Activated CD8-positive, alpha-beta T cell treated with anti-CD3 and anti-CD28 coated beads for 36 hours (primary cell): ENCODE data around the gene GZF1. TPM values are rescaled to one million over a fixed set of nuclear protein-coding genes. Genes with fewer than 3 reads are reported as not detected.

Experiments used
- ATAC-seq: fragments of 200-7000 bp; cut with Tn5 transposase; one replicate; pipeline ENCODE4 v1.10.0; 2021; ENCODE audit warnings: mild to moderate bottlenecking, moderate library complexity
- CTCF ChIA-PET: fragments of 350-600 bp; sonication (Branson Sonifier 250); formaldehyde crosslinking; loops from one replicate; lab custom pipeline; 2021; ENCODE audit warnings: antibody characterized with exemption; lab: Charles Lee
- POLR2A ChIA-PET: fragments of 350-600 bp; sonication (Branson Sonifier 250); formaldehyde crosslinking; loops from one replicate; lab custom pipeline; 2021; ENCODE audit warnings: antibody characterized with exemption; lab: Charles Lee
- DNase-seq: peaks from one replicate; pipeline ENCODE4 v3.0.0-alpha.2; 2020
- H3K27ac Mint-ChIP-seq: one replicate; pipeline ENCODE4 v1.8.0; 2021; ENCODE audit warnings: mild to moderate bottlenecking, mixed read lengths
- H3K27me3 Mint-ChIP-seq: one replicate; pipeline ENCODE4 v1.8.0; 2021; ENCODE audit warnings: mixed read lengths
- H3K36me3 Mint-ChIP-seq: one replicate; pipeline ENCODE4 v1.8.0; 2021; ENCODE audit warnings: low read depth, mixed read lengths
- H3K4me1 Mint-ChIP-seq: one replicate; pipeline ENCODE4 v1.8.0; 2021; ENCODE audit warnings: low read depth, mixed read lengths
- H3K4me3 Mint-ChIP-seq: one replicate; pipeline ENCODE4 v1.8.0; 2021; ENCODE audit warnings: mild to moderate bottlenecking, moderate library complexity, mixed read lengths
- H3K9me3 Mint-ChIP-seq: one replicate; pipeline ENCODE4 v1.8.0; 2021; ENCODE audit warnings: mixed read lengths
- CTCF ChIP-seq: fragments of 200-600 bp; IDR thresholded peaks from one replicate; pipeline ENCODE4 v1.8.0; 2022; ENCODE audit warnings: antibody characterized with exemption, mild to moderate bottlenecking
- intact Hi-C: fragments of 100-400 bp; cut with micrococcal nuclease; formaldehyde crosslinking; loops from one replicate; pipeline ENCODE4 v1.10.0; 2022
- total RNA-seq, 2 experiments: library from RNA; stranded (reverse); gene quantifications; one replicate each; pipeline ENCODE4 v1.2.3, GENCODE V29; 2021

GZF1 gene
- total RNA-seq, 2 experiments from 2014 or later, result 11.8 to 13.7 TPM

- Mint-ChIP-seq H3K4me1 (peaks cover 64% of the 10 kb centered on the region), H3K4me3 (no peak overlapping the region), H3K27me3 (no peaks in the 10 kb centered on the region), H3K36me3 (peaks cover 10% of the 10 kb centered on the region), H3K27ac (peak overlapping the region; percentile 46), H3K9me3 (no peaks in the 10 kb centered on the region)
- ChIA-PET POLR2A (interaction anchor here (0.6 to 0.7 kb wide), 2 partner anchors 65 to 1818 kb away, joined by 3 to 4 read pairs; partner anchors contain the start of gene NXT1), CTCF (interaction anchor here (1.0 to 1.4 kb wide), 2 partner anchors 8 to 66 kb away, joined by 3 to 4 read pairs; no protein-coding TSS in a partner anchor)
- TF ChIP-seq CTCF, result no peak
- ATAC-seq (no peak), DNase-seq (no peak)
- intact Hi-C loops, result no loop called here
These were observed 53.6 kb downstream of the GZF1 start for GRCh38 chr20:23415555-23415954.

GRCh38 chr20:23415959-23416583 lies 54.1 kb downstream of the GZF1 start:
- no peaks in the 10 kb centered on the region for H3K27me3 Mint-ChIP-seq
- no peak overlapping the region for H3K4me3 Mint-ChIP-seq
- no peaks in the 10 kb centered on the region for H3K9me3 Mint-ChIP-seq
- CTCF ChIA-PET, result interaction anchor here (1.0 to 1.4 kb wide), 2 partner anchors 9 to 66 kb away, joined by 3 to 4 read pairs; no protein-coding TSS in a partner anchor
- intact Hi-C loops, result no loop called here
- ATAC-seq (no peak), DNase-seq (no peak)
- H3K4me1 Mint-ChIP-seq, result peaks cover 64% of the 10 kb centered on the region
- TF ChIP-seq CTCF, result no peak
- POLR2A ChIA-PET, result interaction anchor here (0.6 to 1.7 kb wide), 3 partner anchors 66 to 1818 kb away, joined by 3 to 6 read pairs (median 4); partner anchors contain the start of gene NXT1
- H3K36me3 Mint-ChIP-seq, result peaks cover 10% of the 10 kb centered on the region
- peak overlapping the region; percentile 64 for H3K27ac Mint-ChIP-seq

- peak overlapping the region; percentile 60 for H3K27ac Mint-ChIP-seq
- POLR2A ChIA-PET, result interaction anchor here (0.8 to 1.7 kb wide), 3 partner anchors 12 to 68 kb away, joined by 3 to 6 read pairs (median 3); no protein-coding TSS in a partner anchor
- no peak for TF ChIP-seq CTCF
- no peaks in the 10 kb centered on the region for H3K27me3 Mint-ChIP-seq
- ATAC-seq (no peak), DNase-seq (no peak)
- intact Hi-C loops, result no loop called here
- H3K4me3 Mint-ChIP-seq, result no peak overlapping the region
- no peaks in the 10 kb centered on the region for H3K9me3 Mint-ChIP-seq
- CTCF ChIA-PET, result interaction anchor here (1.3 to 6.1 kb wide), 2 partner anchors 14 to 67 kb away, joined by 5 to 41 read pairs; partner anchors contain the start of gene NXT1
- peaks cover 65% of the 10 kb centered on the region for H3K4me1 Mint-ChIP-seq
- H3K36me3 Mint-ChIP-seq, result peaks cover 10% of the 10 kb centered on the region
These were observed 55.9 kb downstream of the GZF1 start for GRCh38 chr20:23417861-23418260.

GRCh38 chr20:23419657-23419994 lies 57.6 kb downstream of the GZF1 start:
- POLR2A ChIA-PET, result interaction anchor here (1.2 to 2.4 kb wide), 6 partner anchors 8 to 69 kb away, joined by 4 to 17 read pairs (median 6); partner anchors contain the start of gene NXT1
- Mint-ChIP-seq H3K36me3 (peaks cover 10% of the 10 kb centered on the region), H3K9me3 (no peaks in the 10 kb centered on the region), H3K4me3 (peak overlapping the region; percentile 93), H3K27me3 (no peaks in the 10 kb centered on the region), H3K27ac (peak overlapping the region; percentile 88), H3K4me1 (peaks cover 66% of the 10 kb centered on the region)
- TF ChIP-seq CTCF, result no peak
- DNase-seq (no peak), ATAC-seq (no peak)
- intact Hi-C loops, result no loop called here
- CTCF ChIA-PET, result interaction anchor here (0.7 to 6.1 kb wide), 4 partner anchors 10 to 69 kb away, joined by 3 to 41 read pairs (median 4); partner anchors contain the start of genes GZF1 and NXT1
